KBM-7 (cell line): ENCODE results near the gene ARF5.

Source experiments
- DNase-seq: peaks from one replicate; pipeline ENCODE4 v3.0.0-alpha.2; 2015
- in situ Hi-C: fragments of 300-500 bp; cut with MboI; formaldehyde crosslinking; loops from 2 replicates; pipeline ENCODE4 v1.14.3; 2020; ENCODE audit warnings: low sequenced_read_pairs, low pct_unique_long_range_greater_than_20kb, mixed read lengths

The ARF5 gene

GRCh38 chr7:127625331-127625730 lies 37.1 kb downstream of the ARF5 start:
- DNase-seq: no peak
- in situ Hi-C loops: no loop called here

- in situ Hi-C loops: no loop called here
- DNase-seq: no peak
Measured at GRCh38 chr7:127628445-127628844, 40.2 kb downstream of the ARF5 start.

DNA sequence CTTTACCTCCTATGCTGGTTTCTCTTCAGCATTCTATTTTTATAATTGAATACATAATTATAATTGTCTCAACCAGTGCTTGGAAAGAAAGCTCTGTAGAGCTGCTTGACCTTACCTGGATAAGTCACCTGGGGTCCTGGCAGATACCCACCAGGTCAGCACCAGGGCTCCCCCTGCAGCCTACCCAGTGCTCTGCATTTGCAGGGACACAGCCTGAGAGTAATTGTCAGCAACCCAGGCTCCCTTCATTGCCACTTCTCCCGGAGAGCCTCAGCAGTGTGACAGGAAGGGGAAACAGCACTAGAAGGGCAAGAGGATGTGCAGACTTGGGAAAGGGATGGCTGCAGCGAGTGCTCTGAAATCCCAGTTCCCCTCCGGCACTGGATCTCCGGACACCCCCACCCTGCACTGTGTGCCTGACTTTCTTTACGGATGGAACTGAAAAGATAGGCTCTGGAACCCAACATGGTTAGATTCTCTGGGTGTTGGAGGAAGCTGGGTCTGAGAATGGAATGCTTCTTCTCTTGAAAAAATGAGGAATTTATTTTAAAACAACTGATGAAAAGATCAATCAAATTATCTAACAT lies 41.1 kb downstream of the ARF5 start:
- peak; percentile 52 for DNase-seq
- in situ Hi-C loops: no loop called here

DNA sequence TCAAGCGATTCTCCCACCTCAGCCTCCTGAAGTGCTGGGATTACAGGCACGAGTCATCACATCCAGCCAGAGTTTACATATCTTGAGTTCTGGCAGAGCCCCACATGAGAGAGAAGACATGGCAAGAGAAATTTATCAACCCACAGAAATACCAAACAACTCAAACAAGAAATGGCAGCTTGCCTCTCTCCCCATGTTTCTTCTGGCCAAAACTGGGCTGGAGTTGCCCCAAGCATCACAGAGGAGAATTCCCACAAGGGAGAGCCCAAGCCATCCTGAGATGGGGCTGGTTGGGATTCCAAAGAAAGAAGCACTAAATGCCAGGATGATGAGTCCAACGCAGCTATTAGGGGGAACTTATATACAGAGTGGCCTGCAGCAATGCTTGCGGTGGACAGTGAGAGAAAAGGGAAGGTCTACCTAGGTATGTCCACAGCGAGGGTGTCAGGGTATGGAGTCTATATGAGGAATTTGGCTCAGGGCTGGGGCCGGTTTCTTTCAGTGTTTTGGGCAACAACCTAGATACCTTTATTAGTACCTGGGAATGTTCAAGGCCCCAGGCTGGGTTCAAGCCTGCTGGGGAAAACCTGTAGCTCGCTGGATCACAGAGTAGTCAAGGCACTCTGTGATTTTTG lies 44.2 kb downstream of the ARF5 start:
- in situ Hi-C loops: no loop called here
- DNase-seq: no peak

DNA sequence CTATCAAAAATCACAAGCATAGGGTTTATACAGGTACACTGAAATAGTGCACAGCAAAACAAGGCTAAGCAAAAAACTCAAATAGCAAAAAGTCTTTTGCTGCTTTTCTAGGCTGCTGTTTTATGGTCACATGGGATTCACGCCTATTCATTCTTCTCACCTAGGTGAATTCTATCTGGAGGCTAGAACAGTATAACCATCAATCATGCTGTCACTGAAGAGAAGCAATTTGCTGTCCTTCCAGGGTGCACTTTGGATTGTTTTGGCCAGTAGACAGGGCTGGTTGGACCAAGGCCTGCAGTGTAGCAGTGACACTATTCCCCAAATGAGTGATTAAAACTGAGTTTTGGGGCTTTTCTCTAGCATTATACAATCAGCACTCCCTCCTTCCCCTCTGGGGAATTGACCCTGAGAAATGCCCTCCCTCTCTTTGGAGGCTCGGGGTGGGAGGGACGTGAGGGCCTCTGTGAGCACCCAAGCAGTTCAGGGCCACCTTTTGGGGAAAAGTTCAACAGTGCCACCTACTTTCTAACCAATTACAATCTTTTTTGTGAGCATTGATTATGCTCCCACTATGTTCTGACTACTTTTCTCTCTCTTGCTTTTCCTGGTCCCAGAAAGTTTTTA lies 47.6 kb downstream of the ARF5 start:
- in situ Hi-C loops: no loop called here
- no peak for DNase-seq

- in situ Hi-C loops: no loop called here
- no peak for DNase-seq
Measured at GRCh38 chr7:127638197-127638596, 50.0 kb downstream of the ARF5 start.
